HG03558 (cell line): ENCODE data around the gene YWHAG.
A peak's percentile ranks its signal among the peaks of the same experiment; 100 is the strongest.
"Not testable (repeated sequence)": the region's sequence is repeated elsewhere in the genome, so short reads cannot be mapped to it uniquely, and the experiment has no call there.

Experiments
- ATAC-seq: cut with Tn5 transposase; IDR thresholded peaks from one replicate; pipeline ENCODE4 v1.9.1; 2021; ENCODE audit warnings: moderate number of reproducible peaks; ENCODE audit not compliant: unreplicated experiment; ENCODE audit errors: extremely low read depth

YWHAG gene

DNA sequence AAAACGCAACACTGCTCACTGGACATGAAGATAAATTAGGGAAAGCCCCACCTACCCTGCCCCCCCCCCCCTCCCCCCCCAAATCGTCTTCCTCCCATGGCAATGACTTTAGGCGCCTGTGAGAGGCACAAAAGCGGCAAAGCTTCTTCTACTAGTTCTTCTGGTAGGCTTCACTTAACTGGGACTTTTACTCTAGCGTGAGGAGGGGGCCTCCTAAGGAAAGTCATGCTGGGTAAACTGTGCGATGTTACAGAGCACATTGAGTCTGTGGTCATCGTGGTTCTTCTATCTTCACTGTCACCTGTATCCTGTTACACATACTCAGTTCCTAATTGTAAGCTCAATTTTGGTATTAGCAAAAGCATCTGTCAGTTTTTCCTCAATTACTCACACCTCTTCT is 31.2 kb downstream of the YWHAG start:
- no peak for ATAC-seq

- ATAC-seq: no peak
These were observed 32.1 kb downstream of the YWHAG start for GRCh38 chr7:76326646-76327233.

DNA sequence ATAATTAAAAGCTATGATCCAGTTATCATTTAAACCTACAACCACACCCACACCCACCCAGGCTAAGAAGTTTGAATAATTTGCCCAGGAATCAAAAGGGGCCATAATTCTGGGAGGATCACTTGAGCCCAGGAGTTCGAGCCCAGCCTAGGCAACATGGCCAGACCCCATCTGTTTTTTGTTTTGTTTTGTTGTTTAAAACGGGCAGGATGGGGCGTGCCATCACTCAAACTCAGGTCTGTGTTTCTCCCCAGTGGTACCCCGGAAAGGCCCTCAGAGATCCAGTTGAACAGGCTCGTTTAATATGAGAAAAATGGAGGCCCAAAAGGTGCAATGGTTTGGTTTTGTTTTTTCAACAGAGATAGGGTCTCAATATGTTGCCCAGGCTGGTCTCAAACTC is 33.0 kb downstream of the YWHAG start:
- no peak for ATAC-seq

DNA sequence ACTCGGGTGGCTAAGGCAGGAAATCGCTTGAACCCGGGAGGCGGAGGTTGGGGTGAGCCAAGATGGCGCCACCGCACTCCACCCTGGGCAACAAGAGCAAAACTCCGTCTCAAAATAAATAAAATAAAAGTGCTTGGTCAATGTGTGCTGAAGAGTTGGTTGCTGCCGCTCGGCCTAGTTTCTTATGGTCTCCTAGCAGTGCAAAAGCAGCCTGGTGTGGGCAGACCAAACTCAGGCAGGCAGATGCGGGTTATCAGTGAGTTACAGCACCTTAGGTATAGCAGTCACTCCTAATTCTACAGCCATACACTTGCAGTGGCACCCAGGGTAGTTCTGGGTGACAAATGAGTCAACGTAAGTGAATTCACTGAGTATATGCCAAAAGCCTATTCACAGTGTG is 33.7 kb downstream of the YWHAG start:
- ATAC-seq: no peak

DNA sequence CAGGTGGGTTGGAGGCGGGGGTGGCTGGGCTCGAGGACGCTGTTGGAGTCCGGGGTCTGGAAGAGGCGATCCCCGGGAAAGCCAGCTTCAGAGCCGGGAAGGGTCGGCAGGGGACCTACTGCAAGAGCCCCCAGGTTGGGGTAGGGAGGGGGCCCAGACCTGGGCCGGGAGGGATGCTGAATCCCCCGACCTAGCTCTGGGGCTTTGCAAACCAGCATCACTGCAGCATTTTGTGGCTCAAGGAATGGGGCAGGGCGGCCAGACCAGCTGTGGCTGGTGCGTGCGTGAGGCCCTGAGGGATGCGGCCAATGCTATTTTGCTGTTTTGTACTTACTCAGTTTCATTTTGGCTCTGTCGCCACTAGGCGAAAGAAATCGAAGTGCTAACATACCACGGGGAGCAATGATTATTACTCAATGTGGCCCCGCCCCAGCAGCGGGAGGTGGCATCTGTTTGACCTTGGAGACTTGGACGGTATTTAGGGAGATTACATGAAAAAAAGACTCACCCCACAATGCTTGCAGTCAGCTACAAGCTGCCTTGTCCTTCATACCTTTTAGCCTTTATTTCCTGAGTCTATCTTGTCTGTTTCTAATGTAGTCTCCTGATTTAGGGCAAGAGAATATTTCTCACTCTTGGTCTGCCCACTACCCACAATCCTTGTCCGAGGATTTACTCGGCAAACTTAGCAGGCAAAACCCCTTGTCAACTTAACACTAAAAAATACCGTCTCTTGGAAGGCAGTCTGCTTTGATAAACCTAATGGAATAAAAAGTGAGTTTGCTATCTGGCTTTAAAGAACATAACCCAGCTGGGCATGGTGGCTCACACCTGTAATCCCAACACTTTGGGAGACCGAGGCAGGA is 40.1 kb downstream of the YWHAG start:
- peak; percentile 26 for ATAC-seq

DNA sequence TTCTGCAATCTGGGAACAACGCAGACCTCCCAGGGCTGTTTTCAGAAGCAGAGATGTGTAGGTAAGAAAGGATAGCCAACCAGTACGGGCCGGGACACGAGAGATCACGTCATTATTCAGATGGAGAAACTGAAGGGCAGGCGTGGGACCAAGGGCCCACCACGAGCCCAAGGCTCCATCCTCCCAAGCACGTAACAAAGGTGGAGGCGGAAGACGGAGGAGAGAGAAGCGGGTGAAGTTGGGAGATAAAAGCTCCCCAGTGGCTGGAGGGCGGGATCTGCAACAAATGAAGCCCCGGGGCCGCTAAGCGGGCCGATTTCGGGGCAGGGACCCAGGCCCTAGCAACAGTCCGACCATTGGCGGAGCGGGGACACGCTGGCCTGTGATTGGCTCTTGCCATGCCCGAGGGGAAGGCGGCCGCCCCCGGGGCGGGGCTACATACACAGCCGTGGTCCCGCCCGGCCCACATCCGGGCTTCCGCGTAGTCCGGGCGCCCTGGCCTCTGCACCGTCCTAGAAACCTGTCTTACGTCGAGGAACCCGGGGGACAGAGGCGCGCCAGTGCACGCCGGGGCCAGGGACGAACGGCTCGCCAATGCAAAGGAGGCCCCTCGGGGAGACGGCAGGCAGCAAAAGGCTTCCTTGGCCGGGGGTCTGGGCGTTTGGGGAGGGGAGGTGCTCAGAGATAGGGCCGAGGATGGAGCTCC is 40.9 kb downstream of the YWHAG start:
- peak; percentile 86 for ATAC-seq

- no peak for ATAC-seq
These were observed 41.6 kb downstream of the YWHAG start for GRCh38 chr7:76316984-76317781.

GRCh38 chr7:76315364-76315763 is 43.4 kb downstream of the YWHAG start:
- ATAC-seq: no peak

- not testable (repeated sequence) for ATAC-seq
These were observed 44.1 kb downstream of the YWHAG start for GRCh38 chr7:76314740-76315139.

GRCh38 chr7:76314042-76314721 is 44.6 kb downstream of the YWHAG start:
- no peak for ATAC-seq

- not testable (repeated sequence) for ATAC-seq
These were observed 47.0 kb downstream of the YWHAG start for GRCh38 chr7:76311838-76312237.

DNA sequence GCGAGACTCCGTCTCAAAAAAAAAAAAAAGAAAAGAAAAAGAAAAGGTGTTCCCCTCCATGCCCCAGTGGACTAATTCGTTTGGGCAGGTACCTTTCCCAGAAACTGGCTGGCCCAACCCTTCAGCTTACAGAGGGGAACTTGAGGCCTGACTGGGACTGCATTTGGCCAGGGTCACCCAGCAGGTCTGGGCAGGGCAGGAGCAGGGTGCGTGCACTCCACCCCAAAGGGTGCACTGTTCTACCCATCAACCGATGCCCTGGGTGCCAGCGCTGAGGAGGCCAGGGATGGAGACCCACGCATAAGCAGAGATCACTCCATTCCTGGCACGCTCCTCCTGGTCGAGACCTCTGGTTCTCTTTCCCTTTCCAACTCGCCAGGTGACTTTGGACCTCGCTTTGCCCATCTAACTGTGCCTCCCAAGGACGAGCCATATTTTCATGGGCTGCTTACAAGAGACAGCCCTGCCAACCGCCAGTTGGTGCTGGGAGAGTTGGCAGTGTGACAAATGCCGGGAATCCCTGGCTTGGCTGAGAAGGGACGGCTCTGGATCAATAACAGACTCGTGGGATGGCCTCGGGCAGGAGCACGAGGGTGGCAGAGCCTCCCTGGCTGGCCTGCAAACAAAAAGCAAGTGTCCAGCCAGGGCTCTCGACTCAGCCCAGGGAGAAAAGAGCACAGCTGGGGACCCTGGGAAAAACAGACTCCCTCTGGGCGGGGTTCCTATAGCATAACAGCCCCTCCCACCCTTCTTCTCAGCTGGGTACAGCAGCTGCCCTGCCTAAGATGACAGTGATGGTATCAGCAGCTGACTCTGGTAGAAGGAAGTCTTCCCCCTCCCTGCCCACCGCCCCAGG is 48.5 kb downstream of the YWHAG start:
- no peak for ATAC-seq

DNA sequence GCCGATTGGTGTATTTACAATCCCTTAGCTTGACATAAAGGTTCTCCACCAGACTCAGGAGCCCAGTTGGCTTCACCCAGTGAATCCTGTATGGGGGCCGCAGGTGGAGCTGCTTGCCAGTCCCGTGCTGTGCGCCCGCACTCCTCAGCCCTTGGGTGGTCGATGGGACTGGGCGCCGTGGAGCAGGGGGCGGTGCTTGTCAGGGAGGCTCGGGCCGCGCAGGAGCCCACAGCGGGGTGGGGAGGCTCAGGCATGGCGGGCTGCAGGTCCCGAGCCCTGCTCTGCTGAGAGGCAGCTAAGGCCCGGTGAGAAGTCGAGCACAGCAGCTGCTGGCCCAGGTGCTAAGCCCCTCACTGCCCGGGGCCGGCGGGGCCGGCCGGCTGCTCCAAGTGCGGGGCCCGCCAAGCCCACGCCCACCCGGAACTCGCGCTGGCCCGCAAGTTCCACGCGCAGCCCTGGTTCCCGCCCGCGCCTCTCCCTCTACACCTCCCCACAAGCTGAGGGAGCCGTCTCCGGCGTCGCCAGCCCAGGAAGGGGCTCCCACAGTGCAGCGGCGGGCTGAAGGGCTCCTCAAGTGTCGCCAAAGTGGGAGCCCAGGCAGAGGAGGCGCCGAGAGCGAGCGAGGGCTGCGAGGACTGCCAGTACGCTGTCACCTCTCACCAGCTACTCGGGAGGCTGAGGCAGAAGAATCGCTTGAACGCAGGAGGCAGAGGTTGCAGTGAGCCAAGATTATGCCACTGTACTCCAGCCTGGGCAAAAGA is 49.3 kb downstream of the YWHAG start:
- not testable (repeated sequence) for ATAC-seq

GRCh38 chr7:76308874-76309273 is 49.9 kb downstream of the YWHAG start:
- not testable (repeated sequence) for ATAC-seq

GRCh38 chr7:76304888-76305375 is 53.9 kb downstream of the YWHAG start:
- no peak for ATAC-seq

DNA sequence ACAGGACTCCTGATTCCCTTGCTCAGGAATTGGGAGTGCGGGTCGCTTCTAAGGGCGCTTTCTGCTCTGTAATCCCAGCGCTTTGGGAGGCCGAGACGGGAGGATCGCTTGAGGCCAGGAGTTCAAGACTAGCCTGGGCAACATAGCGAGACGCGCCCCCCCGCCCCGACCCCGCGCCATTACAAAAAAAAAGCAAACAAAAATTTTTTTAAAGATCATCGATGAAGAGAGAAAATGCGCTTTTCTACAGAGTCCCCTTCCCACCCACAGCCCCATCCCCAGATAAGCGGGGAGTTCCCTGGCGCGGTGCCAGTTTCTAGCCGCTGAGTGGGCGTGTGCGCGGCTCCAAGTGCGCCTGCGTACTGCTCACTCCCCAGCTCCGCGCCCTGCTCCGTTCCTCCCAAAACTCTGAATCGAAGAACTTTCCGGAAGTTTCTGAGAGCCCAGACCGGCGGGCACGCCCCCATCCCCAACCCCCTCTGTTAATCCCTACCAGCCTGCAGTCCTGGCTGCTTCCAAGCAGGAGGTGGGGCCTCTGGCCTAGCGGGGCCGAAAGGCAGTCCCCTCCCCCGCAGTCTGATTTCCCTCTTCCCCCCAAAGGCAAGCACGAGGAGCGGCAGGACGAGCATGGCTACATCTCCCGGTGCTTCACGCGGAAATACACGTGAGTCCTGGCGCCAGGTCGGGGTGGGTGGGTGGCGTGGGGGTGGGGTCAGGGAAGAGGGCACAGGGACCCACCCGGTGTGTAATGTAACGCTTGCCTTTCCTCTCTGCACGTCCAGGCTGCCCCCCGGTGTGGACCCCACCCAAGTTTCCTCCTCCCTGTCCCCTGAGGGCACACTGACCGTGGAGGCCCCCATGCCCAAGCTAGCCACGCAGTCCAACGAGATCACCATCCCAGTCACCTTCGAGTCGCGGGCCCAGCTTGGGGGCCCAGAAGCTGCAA is 55.3 kb downstream of the YWHAG start:
- no peak for ATAC-seq
